Liver (tissue), 9 donors: ENCODE results near the gene PRICKLE3. TPM values are rescaled to one million over a fixed set of nuclear protein-coding genes. Genes with fewer than 3 reads are reported as not detected.

Source experiments
- DNase-seq: peaks from one replicate; pipeline ENCODE4 v3.0.0-alpha.2; 2017; ENCODE audit warnings: low spot score
- H3K27ac ChIP-seq, 2 donors: one replicate each; pipeline ENCODE4 v1.7.0; 2013; ENCODE audit warnings: inconsistent platforms in 2 of 2, low read length in 2 of 2, control low read depth in 1 of 2, low read depth in 1 of 2, mild to moderate bottlenecking in 1 of 2
- H3K27me3 ChIP-seq, 4 donors: one replicate each; pipeline versions ENCODE4 v1.6.1 to v1.7.0; 2013; ENCODE audit warnings: low read length in 3 of 4, inconsistent platforms in 1 of 4, mild to moderate bottlenecking in 1 of 4, moderate library complexity in 1 of 4; ENCODE audit not compliant: control insufficient read depth in 4 of 4, insufficient read depth in 4 of 4
- H3K36me3 ChIP-seq, 4 donors: one replicate each; pipeline versions ENCODE4 v1.6.1 to v1.7.0; 2013; ENCODE audit warnings: low read length in 3 of 4, mild to moderate bottlenecking in 3 of 4, low read depth in 1 of 4, moderate library complexity in 1 of 4; ENCODE audit not compliant: control insufficient read depth in 4 of 4, insufficient read depth in 3 of 4
- H3K4me1 ChIP-seq, 4 donors: one replicate each; pipeline versions ENCODE4 v1.6.1 to v1.7.0; 2013; ENCODE audit warnings: low read length in 3 of 4, mild to moderate bottlenecking in 3 of 4, moderate library complexity in 1 of 4; ENCODE audit not compliant: control insufficient read depth in 4 of 4, insufficient read depth in 4 of 4
- H3K4me3 ChIP-seq, 3 donors: one replicate each; pipeline versions ENCODE4 v1.6.1 to v1.7.0; 2013; ENCODE audit warnings: low read length in 3 of 3, control low read depth in 1 of 3, low read depth in 1 of 3, mild to moderate bottlenecking in 1 of 3
- H3K9ac ChIP-seq, 2 donors: one replicate each; pipeline ENCODE4 v1.7.0; 2013; ENCODE audit warnings: low read length in 2 of 2, mild to moderate bottlenecking in 2 of 2, moderate library complexity in 2 of 2, control low read depth in 1 of 2, low read depth in 1 of 2
- H3K9me3 ChIP-seq, 4 donors: one replicate each; pipeline versions ENCODE4 v1.6.1 to v1.7.0; 2013; ENCODE audit warnings: low read length in 3 of 4; ENCODE audit not compliant: control insufficient read depth in 4 of 4
- ATF3 ChIP-seq: IDR thresholded peaks from 2 replicates; pipeline ENCODE4 v1.6.1; 2016; ENCODE audit warnings: antibody characterized with exemption
- CTCF ChIP-seq: fragments of 150-350 bp; IDR thresholded peaks from 2 replicates; pipeline ENCODE4 v1.5.1; 2017; ENCODE audit warnings: improper control_type of control experiment, low read depth, low read length; ENCODE audit not compliant: missing input control
- EGR1 ChIP-seq, 2 donors: IDR thresholded peaks; 2 replicates each; pipeline ENCODE4 v1.6.1; 2016 to 2018; ENCODE audit warnings: antibody characterized with exemption in 2 of 2, low read depth in 2 of 2
- FOXA1 ChIP-seq: IDR thresholded peaks from 2 replicates; pipeline ENCODE4 v1.6.1; 2016; ENCODE audit warnings: antibody characterized with exemption
- FOXA2 ChIP-seq: IDR thresholded peaks from 2 replicates; pipeline ENCODE4 v1.6.1; 2016; ENCODE audit warnings: antibody characterized with exemption
- GABPA ChIP-seq, 2 donors: IDR thresholded peaks in 1 of 2; conservative IDR thresholded peaks in 1 of 2; 2 replicates each; pipeline ENCODE4 v1.6.1; 2016; ENCODE audit warnings: antibody characterized with exemption in 2 of 2, mild to moderate bottlenecking in 1 of 2, moderate library complexity in 1 of 2
- HNF4A ChIP-seq, 2 donors: conservative IDR thresholded peaks; 2 replicates each; pipeline ENCODE4 v1.6.1; 2016; ENCODE audit warnings: antibody characterized with exemption in 2 of 2, mild to moderate bottlenecking in 2 of 2
- HNF4G ChIP-seq: IDR thresholded peaks from 2 replicates; pipeline ENCODE4 v1.6.1; 2016; ENCODE audit warnings: antibody characterized with exemption
- JUND ChIP-seq, 2 donors: IDR thresholded peaks; 2 replicates each; pipeline ENCODE4 v1.6.1; 2016; ENCODE audit warnings: antibody characterized with exemption in 2 of 2
- MAX ChIP-seq: IDR thresholded peaks from 2 replicates; pipeline ENCODE4 v1.6.1; 2016; ENCODE audit warnings: antibody characterized with exemption
- NR2F2 ChIP-seq: IDR thresholded peaks from 2 replicates; pipeline ENCODE4 v1.6.1; 2016; ENCODE audit warnings: antibody characterized with exemption
- RAD21 ChIP-seq, 2 donors: IDR thresholded peaks; 2 replicates each; pipeline ENCODE4 v1.6.1; 2016; ENCODE audit warnings: antibody characterized with exemption in 2 of 2, mild to moderate bottlenecking in 2 of 2
- REST ChIP-seq: IDR thresholded peaks from 2 replicates; pipeline ENCODE4 v1.6.1; 2016; ENCODE audit warnings: antibody characterized with exemption, mild to moderate bottlenecking
- RXRA ChIP-seq, 2 donors: IDR thresholded peaks; 2 replicates each; pipeline ENCODE4 v1.6.1; 2017 to 2018; ENCODE audit warnings: antibody characterized with exemption in 2 of 2, mild to moderate bottlenecking in 1 of 2
- SP1 ChIP-seq: IDR thresholded peaks from 2 replicates; pipeline ENCODE4 v1.6.1; 2018; ENCODE audit warnings: antibody characterized with exemption, mild to moderate bottlenecking
- TAF1 ChIP-seq: conservative IDR thresholded peaks from 2 replicates; pipeline ENCODE4 v1.6.1; 2016; ENCODE audit warnings: antibody characterized with exemption, mild to moderate bottlenecking
- YY1 ChIP-seq: IDR thresholded peaks from 2 replicates; pipeline ENCODE4 v1.6.1; 2016; ENCODE audit warnings: antibody characterized with exemption, mild to moderate bottlenecking
- ZBTB33 ChIP-seq: IDR thresholded peaks from 2 replicates; pipeline ENCODE4 v1.6.1; 2016; ENCODE audit warnings: antibody characterized with exemption
- WGBS: extraction: QIAGEN DNeasy Blood & Tissue Kit; methylation state at CpG from one replicate; pipeline ENCODE4 v1.1.7; 2013; 5-methylcytosine and 5-hydroxymethylcytosine counted together
- polyA plus RNA-seq, 2 donors: library from polyadenylated mRNA; stranded (reverse) in 1 of 2; unstranded in 1 of 2; fragments of 200-250 nt in 1 of 2; fragments of >200 nt in 1 of 2; fragmentation: Nextera tagmentation in 1 of 2; extraction: Ambion mirVana in 1 of 2; gene quantifications; one replicate each; pipeline versions ENCODE4 v1.2.1 to v1.2.3, GENCODE V29; 2013 to 2015
- total RNA-seq, 2 donors: library from RNA; depleted of rRNA; stranded (reverse); fragments of >200 nt; gene quantifications; one replicate each; pipeline ENCODE4 v1.2.3, GENCODE V29; 2014
- donor health status: healthy.
- donor health status: healthy.
- donor health status: healthy.
- donor health status: healthy.
- donor health status: healthy.

The PRICKLE3 gene
- total and polyA plus RNA-seq, 4 donors: 2.1 to 6.5 (median 2.9) TPM

GRCh38 chrX:49199906-49200771, 14.0 kb upstream of the PRICKLE3 start, which contains the start of gene SYP:
SYP (minus strand) TSS chrX:49200193; CDS start chrX:49200186, 7 bp downstream.
- Histone ChIP-seq H3K27ac (no peak within 1 kb of the TSS), H3K9ac (no peak within 1 kb of the TSS), H3K36me3 (no peaks in the 10 kb centered on the region), H3K27me3 (no peaks in the 10 kb centered on the region), H3K4me1 (peaks cover 0 to 4% (median 2%) of the 10 kb centered on the region in 4 donors), H3K4me3 (peak within 1 kb of the TSS in 2 of 3 donors; percentile 24 to 27), H3K9me3 (no peaks in the 10 kb centered on the region)
- TF ChIP-seq FOXA2: no peak
- TF ChIP-seq EGR1 (IDR thresholded peaks at IDR 0.05; ENCODE audit: low read depth in 2 of 2): no peak
- no peak for TF ChIP-seq JUND (IDR thresholded peaks at IDR 0.05)
- no peak for TF ChIP-seq NR2F2
- TF ChIP-seq TAF1: no peak
- TF ChIP-seq HNF4A (conservative IDR thresholded peaks at IDR 0.05): no peak
- TF ChIP-seq ATF3: no peak
- TF ChIP-seq CTCF: no peak
- peak in 1 of 2 donors; percentile 21 for TF ChIP-seq RAD21 (IDR thresholded peaks at IDR 0.05)
- no peak for TF ChIP-seq GABPA (IDR thresholded peaks at IDR 0.05 in 1 of 2, conservative IDR thresholded peaks at IDR 0.05 in 1 of 2)
- TF ChIP-seq RXRA (IDR thresholded peaks at IDR 0.05): no peak
- no peak for TF ChIP-seq MAX
- no peak for TF ChIP-seq SP1
- peak; percentile 87 for TF ChIP-seq YY1
- TF ChIP-seq REST: peak; percentile 98
- no peak for TF ChIP-seq HNF4G
- no peak for TF ChIP-seq FOXA1
- TF ChIP-seq ZBTB33: no peak
- DNase-seq: peak; percentile 85
- 2% methylated on average over 61 of the region's 61 CpGs for WGBS
